ENCODE data around the gene JUN.

Gene JUN

DNA sequence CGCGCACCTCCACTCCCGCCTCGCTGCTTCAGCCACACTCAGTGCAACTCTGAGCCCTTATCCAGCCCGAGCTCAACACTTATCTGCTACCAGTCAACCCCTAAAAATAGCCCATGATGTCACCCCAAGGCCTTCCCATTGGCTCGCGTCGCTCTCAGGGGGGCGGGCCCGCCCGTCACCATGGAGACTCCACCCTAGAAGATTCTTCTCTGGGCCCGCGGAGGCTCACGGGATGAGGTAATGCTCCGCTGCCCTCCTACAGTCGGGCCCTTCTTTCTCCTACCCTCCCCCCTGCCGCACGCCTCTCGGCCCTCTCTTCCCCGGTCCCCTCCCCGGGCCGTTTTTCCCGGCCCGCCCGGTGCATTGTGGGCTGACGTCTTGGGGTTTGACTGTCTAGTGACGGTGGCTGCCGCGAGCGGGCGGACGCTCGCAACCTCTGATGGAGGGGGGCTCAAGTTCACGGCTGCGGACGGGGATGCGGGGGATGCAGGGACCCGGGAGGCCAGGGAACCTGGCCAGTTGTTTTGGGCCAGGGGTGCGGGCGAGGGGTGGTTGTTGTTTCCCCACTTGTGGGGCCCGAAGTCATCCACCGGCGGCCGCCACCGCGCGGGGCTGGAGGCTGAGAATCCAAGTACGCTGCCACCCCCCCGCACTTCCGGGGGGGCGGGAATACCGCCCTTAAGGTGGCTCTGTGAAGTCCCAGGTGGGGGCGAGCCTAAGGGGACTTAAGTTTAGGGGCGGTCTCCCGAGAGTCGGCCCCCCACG, at the start of gene JUN:
JUN (minus strand) TSS at position 55 of the 765 bp plus-strand sequence. CDS start 977 bp downstream, outside the sequence.
- peak; percentile 100 for DNase-seq

DNA sequence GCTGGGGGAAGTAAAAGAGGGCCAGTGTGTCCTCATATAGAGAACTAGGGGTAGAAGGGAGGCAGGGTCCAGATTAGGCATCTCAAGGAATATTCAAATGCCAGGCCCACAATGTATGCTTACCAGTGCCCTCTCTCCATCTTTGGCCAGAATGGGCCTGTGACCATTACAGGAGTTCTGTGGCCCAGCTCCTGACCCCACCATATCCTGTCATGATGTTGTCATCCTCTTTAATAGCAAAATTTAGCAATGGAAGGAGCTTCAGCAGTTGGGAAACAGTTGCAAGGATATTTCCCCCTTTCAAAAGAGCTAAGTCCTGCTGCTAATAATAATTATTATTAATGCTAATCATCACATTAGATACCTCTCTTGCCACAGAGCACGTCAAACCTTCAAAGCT, 49.3 kb upstream of the JUN start:
- DNase-seq: no peak

DNA sequence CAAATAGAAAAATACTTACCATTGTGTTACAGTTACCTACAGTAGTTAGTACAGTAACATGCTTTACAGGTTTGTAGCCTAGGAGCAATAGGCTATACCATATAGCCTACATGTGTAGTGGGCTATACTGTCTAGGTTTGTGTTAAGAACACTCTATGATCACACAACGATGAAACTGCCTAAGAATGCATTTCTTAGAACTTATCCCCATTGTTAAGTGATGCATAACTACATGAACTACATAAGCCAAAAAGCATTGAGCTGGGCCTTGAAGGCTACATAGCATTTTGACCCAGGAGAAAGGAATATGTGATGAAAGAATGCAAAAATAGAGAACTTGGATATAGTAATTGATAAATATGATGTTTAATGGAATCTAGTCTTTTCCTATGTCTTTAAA, 46.4 kb upstream of the JUN start:
- DNase-seq: no peak

DNA sequence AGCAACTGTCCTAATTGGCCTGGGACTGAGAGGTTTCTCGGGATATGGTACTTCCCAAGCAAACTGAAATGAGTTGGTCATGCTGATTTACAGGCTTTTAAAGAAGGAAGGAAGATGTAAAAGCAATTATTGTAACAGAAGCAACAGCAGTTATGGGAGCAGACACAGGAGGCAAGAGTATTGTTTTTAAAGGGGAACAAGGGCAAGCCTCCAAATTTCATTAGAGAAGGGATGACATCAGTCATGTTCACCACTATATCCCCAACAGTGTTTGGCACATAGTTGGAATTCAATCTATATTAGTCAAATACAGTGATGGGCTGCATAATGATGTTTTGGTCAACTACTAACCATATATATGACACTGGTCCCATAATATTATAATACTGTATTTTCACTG, 46.0 kb upstream of the JUN start:
- no peak for DNase-seq

DNA sequence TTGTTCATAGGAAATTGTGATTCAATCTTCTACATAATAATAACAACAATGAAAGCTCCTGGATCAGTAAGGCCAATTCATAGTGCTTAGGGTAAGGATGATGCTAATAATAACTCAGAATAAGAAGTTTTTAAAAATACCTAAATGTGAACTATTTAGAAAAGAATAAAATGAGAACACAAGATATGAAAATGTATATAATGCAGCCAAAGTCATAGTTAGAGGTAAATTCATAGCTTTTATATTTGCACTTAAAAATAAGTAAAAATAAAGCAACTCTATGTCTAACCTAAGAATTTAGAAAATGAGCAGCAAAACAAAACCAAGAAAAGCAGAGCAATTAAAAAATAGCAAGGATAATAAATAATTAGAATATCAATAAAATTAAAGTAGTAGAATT, 43.5 kb upstream of the JUN start:
- DNase-seq: no peak

DNA sequence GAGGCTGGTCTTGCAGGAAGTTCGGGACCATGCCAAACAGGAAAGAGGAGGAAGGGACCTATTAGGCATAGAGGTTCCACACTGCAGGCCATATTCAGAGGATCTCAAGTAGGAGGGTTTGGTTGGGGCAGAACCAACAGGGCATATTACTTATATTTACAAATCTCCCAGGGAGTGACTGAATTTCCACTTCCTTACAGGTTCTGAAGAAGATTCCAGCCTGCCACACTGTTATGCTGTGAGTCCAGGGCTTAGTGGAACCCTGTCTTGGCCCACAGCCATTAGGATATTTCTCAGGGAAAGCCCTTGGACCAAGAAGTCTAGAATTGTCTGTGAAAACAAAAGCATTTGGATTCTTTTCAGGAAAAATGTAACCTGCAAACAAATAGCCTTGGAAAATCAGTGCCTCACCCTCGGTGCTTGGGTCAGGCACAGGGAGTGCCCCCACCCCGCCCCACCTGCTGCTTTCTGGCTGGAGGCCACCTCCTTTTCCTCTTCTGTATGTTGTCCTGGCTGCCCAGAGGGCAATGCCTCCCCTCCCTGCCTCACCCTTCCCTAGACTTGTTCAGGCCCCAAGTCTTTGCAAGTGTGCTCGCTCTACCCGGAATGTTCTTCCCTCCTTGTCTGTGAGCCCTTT, 41.0 kb upstream of the JUN start:
- no peak for DNase-seq

DNA sequence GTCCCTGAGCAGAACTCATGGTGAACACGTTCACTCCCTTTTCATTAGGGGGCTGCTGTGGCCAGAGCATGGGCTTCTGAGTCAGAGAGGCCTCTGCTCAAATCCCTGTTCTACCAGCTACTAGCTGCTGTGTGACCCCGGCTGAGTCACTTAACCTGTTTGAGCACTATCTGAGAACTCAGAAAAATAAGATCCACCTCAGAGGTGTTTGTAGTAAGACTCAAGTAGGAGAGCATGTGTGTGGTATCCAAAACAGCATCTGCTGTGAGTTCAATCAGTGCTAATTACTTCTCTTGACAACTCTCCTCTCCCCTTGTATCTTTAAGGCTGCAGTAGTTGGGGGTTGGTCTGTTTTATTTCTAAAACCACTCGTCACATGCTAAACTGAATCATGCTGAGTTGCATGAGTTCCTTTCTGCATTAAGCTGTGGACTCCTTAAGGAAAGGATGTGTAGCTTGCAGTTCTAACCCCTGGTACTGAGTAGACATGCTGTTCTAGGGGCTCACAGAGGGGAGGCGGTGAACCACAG, 39.7 kb upstream of the JUN start:
- DNase-seq: no peak

DNA sequence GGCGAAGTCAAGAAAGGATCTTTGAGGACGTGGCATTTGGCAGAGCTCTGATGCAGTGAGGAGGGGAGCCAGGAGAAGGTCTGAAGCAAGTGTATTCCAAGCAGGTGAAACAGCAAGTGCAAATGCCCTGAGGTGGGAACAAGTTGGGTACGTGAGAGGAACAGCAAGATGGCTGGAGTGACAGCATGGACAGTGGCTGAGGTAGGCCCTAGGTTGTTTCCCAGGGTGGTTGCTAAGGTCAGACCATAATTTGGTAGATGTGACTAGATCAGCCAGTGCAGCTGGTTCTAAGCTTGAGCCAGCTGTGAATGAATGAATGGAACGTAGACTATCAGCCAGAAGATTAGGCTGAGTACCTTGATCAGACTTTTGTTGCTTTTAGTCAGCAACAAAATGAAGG, 37.5 kb upstream of the JUN start:
- DNase-seq: no peak

DNA sequence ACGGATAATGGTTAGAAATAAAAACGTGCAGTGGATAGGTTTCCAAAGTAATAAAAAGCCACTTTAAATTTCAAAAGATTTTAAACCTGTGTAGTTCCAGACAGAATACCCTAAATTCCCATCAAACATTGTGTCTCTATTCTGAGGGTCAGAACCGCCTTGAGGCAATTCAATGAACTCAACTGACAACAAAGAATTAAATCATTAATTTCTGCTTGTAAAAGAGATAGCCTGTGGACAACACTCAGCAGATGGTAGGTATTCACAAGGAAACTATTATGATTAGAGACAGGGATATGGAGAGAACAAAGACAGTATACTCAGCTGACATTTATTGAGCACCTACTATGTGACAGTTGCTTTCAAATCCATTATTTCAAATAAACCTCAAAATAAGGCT, 35.1 kb upstream of the JUN start:
- no peak for DNase-seq

DNA sequence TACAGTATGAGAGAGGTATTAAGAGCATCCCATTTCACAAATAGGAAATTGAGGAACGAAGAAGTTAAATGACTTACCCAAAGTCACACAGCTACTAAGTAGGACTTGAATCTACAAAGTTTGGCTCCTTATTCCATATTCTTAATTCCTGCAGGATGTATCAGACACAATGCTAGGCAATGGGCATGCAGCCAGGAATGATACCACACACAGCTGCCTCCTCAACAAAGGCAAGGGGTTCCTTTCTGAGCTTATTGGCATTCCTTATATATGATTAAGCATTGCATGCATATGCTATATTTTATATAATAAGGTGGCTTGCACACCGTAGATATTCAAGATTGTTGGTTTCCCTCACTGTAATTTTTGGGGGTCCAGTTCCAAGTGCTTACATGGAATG, 34.2 kb upstream of the JUN start:
- no peak for DNase-seq

DNA sequence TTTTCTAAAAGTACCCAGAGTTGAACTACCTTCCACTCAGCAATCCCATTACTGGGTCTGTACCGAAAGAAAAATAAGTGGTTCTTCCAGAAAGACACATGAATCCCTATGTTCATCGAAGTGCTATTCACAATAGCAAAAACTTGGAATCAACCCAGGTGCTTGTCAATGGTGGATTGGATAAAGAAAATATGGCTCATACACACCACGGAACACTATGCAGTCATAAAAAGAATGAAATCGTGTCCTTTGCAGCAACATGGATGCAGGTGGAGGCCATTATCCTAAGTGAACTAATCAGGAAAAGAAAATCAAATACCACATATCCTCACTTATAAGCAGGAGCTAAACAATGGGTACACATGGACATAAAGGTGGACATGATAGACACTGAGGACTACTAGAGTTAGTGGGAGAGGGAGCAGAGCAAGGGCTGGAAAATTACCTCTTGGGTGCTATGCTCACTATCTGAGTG, 32.9 kb upstream of the JUN start:
- no peak for DNase-seq

DNA sequence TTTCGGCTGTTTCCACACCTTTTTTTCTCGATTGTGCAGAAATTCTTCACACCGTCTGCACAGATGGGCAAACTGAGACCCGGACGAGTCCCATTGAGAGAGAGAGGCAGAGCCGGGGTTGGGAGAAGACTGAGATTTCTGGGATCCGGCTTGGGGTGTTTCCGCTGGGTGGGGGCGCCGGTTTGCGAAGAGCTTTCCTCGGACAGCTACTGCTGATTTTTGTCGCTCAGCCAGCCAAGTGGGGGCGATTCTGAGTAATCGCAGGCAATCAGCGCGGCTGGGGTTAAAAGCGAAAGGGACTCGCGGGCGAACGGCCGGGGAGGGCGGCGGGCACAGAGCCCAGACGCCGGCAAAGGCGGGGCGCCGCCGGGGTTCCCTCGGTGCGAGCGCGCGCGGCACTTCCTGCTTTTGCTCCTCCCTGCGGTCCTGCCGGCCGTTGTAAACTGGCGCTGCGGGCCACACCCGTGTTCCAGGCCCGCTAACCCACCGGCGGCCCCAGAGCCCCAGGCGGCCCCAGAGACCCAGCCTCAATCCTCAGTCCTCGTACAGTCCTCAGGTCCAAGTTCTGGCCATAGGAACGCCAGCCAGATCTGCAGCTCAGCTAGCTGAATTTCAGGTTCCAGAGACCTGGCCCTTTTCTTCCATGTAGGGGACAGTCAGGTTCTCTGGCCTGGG, 32.4 kb upstream of the JUN start:
- peak; percentile 93 for DNase-seq

DNA sequence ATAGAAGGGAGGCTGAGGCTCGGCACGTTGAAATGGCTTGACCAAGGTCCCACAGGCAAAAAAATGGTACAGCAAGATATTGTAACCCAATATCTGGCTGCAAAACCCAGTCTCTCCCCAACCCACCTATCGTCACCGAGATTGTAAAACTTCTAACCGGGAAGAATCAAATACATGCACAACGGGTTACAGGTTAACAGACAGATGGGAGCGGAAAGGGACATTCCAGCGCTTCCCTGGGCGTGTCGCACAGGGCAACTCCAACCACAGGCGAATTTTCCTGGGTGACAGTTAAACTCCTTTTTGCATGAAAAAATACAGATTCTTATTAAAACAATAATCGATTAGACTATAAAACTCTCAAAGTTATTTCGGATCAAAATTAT, 31.8 kb upstream of the JUN start:
- DNase-seq: no peak

DNA sequence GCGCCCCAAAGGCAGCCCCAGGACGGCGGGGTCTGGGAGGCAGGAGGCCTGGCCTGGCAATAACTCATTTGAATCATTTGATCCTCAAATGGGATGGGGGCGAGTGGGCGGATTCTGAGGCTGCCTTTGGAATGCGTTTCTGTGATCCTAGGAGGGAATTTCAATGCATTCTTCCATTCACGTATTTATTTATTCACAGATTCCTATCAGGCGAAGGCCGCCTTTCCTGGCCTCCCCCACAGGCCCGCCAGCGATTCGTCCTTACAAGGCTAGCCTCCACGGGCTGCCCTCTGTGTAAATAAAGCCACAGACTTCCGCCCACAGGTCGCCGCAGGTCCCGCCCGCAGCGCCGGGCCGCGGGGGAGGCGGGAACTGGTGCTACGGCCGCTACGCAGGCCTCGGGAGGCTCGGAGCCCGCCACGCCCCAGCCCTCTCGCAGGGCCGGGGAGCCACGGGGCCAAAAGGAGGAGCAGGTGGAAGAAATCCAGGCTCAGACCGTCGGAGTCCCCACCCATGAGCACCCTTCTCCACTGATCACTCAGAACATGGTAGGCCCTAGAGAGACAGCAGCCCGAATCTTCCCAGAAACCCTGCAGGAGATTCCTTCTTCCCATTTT, 31.3 kb upstream of the JUN start:
- peak; percentile 77 for DNase-seq

DNA sequence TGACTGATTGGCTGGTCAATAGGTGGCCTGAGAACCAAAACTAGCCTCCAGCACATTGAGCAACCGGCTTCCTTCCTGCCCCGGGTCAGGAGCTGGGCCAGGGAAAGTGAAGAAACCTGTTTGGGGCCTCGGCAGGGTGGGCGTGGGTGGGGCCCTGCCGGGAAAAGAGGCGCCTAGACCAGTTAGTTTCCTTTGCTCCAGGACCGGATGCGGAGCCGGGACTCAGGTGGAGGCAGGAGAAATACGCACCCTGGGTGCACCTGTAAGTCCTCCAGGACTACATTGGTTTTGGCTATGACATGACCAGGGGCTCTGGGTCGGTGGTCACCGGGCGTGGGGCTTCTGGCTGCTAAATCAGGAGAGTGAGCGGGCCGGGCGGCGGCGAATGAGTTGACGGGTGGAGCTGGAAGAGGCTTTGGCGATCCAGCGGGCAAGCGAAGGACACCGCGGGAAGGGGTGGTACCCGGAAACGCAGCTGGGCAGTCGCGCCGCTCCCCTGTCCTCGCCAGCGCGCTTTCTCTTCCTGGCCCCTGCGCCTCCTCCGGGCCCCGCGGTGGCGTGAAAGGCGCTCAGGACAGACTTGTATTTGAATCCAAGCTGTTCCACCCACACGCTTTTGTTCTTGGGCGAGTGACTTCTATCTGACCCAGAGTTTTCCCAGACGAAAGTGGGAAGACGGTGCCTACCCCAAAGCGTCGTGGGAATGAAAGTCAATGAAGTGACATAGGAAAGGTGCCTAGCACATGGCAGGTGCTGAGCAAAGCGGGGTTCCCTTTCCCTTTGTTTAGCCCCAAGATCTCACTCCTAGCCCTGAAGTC, 30.6 kb upstream of the JUN start:
- peak; percentile 70 for DNase-seq

DNA sequence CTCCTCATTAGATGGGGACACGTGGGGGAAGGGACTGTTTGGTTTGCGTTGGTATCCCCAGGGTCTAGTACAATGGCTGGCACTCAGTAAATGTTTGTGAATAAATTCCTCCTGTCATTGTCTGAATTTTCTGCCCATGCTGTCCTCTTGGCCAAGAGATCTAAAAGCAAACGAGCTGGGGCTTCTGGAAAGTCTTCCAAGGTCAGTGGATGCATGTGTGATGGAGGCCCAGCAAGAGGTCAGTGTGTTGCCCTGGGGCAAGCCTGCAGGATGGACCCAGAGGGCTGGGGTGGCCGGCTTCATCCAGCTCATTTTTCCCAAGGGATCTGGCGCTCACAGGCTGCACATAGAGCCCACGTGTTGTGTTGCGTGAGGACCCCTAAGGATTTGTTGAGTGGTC, 30.0 kb upstream of the JUN start:
- DNase-seq: no peak

DNA sequence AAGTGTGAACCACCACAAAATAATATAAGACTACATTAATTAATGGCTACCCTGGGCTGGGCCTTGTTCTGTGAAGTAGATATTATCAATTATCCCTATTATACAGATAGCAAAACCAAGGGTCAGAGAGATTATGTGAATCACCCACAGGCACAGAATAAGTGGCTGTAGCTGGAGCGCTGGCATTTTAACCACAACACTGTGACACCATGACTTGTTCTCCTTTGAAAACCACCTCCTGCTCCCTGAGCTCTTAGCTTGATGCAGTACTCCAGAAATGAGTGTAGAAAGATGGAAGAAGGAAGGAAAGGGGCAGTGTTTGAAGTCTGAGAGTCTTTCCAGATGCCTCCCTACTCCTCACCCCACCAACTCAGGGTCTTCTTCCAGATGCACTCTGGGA, 29.5 kb upstream of the JUN start:
- DNase-seq: no peak

DNA sequence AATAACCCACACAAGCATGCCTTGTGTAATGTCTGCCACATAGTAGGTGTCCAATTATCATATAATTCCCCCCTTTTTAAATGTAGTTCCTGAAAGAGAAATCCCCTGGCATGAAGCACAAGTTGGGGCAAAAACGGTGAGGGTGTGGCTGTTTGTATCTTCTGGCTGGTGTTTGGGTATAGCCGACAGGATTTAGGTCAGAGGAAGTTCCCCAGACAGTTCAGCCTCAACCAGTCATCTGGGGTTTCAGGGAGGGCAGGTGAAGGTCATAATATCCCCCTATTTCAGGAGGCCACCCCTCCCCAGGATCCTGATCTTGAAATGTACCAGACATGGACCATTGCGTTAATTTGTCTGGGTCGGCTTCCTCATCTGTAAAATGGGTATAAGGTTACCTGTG, 29.1 kb upstream of the JUN start:
- no peak for DNase-seq

DNA sequence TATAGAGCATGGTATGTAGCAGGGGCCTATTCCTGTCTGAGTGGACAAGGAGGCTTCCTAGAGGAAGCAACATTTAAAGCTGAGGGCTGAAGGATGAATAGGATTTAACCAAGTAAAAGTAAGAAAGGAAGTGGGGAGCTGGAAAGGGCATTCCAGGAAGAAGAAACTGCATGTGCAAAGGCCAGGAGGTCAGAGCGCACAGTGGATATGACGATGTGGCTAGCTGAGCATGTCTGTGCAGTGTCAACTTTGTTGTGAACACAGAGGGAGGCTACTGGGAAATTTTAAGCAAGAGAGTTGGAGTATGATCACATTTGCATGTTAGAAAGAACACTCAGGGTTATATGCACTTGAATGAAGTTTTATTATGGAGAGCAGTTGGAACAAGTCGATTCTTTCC, 28.6 kb upstream of the JUN start:
- DNase-seq: no peak

DNA sequence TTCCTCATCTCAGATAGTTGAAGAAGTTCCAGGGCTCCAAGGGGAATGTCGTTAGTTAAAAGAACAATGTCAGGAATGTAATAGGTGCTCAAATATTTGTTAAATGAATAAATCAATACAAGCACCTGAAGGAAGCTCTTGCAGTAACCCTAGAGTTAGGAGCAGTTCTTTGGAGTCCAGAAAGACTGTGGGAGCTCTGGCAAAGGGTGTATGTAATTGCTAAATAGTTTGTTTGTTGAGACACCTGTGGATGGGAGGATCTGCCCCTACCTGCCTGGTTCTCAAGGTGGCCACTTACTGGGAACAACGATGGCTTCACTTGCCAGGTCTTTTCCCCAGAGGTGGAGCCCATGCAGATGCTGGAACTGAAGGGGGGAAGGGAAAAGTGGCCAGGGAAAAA, 27.5 kb upstream of the JUN start:
- no peak for DNase-seq

DNA sequence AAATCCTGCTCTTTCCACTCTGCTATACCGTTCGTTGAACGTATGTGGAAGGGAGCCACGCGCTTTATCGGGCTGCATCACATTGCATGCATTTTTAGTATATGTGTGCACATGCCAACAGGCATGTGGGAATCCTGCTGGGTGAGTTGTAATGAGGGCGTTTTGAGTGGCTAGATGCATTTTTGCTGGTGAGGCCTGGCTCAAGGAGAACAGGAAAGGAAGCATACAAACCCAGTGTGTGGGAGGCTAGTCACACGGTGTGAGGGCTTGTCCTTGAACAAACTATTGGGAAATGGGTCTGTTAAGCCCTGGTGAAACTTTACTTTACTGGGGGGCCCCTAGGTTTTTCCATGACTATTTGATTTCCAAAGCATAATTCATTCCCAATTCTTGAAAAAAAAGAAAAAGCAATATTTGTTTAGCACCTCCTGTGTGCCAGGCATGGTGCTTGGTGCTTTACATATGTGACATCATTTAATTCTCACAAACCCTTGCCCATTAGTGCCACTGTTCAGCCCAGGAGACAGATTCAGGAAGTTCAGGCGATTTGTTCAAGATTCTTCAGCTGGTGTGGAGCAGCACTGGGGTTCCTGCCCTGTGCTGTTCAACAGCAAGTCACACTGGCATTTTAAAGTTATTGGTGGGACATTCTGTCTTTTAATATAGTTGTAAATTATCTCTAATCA, 25.6 kb upstream of the JUN start:
- no peak for DNase-seq

DNA sequence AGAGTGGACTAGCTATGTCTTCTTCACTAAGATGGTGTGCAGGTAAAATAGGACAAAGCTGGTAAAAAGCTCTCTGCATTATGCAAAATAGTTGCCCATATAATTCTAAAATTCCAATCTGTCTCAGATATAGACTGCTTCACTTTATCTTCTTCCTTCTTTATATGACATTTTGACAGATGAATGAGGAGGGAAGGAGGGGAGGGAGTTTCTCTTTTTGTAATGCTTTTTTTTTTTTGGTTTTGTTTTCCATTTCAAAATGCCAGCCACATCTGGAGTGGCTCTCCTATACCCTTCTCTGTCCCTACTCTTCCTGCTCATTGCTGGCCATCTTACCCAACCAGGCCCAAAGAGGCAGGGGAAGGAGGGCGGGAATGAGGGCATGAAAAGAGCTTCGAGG, 24.2 kb upstream of the JUN start:
- DNase-seq: no peak
